Measurements from ENCODE around the gene RPS25. TPM values are rescaled to one million over a fixed set of nuclear protein-coding genes. Genes with fewer than 3 reads are reported as not detected.

RPS25 gene
- total RNA-seq, 1 experiment from 2014 or later: 1,450 TPM

DNA sequence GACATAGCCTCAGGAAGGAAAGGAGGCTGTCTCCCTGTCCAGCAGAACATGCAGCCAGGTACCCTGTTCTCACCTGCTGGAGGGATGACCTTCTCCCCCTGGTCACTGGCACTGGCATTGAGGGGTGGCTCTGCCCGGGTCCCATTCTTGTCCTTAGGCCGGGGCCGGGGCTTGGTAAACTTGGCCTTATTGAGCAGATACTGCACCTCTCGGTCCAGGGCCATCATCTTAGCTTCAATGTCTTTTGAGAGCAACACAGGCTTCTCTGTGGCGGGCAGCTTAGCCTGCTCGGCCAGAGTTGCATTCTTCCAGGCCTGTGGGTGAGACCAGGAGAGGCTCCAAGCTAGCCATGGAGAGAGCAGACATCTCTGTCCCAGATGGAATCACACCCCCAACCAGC lies 28.3 kb upstream of the RPS25 start:
- Histone ChIP-seq H3K4ac (ENCODE audit: low read depth, low read length) (no peak overlapping the region), H4K91ac (ENCODE audit: insufficient read length, low read depth, low read length) (no peak overlapping the region), H3K79me1 (ENCODE audit: insufficient read depth, low read depth, low read length, poor library complexity, severe bottlenecking) (no peaks in the 10 kb centered on the region), H3T11ph (ENCODE audit: low read length) (no peak overlapping the region), H3K4me1 (ENCODE audit: insufficient read depth, low read length) (no peaks in the 10 kb centered on the region), H4K8ac (replicated peaks; ENCODE audit: insufficient read length, low read depth, low read length) (no peak overlapping the region), H2AFZ (ENCODE audit: low read length) (no peak overlapping the region), H3K18ac (ENCODE audit: insufficient read length, low read depth, low read length) (no peak overlapping the region), H2BK20ac (ENCODE audit: low read depth, low read length, poor library complexity, severe bottlenecking) (no peak overlapping the region), H2BK15ac (ENCODE audit: low read depth, low read length) (no peak overlapping the region), H4K20me1 (ENCODE audit: control insufficient read depth, insufficient read depth, insufficient read length) (no peaks in the 10 kb centered on the region), H2BK120ac (ENCODE audit: low read depth, low read length, poor library complexity, severe bottlenecking) (no peak overlapping the region), H2BK5ac (ENCODE audit: insufficient read length, low read length) (no peak overlapping the region), H3K79me2 (ENCODE audit: insufficient read depth, low read length) (no peaks in the 10 kb centered on the region), H3K27ac (ENCODE audit: insufficient read length, low read depth, low read length) (no peak overlapping the region), H3K14ac (ENCODE audit: insufficient read depth, low read length) (no peak overlapping the region), H2BK12ac (ENCODE audit: insufficient read length, low read depth, low read length) (no peak overlapping the region), H3K56ac (ENCODE audit: insufficient read length, low read depth, low read length) (no peak overlapping the region), H3K27me3 (ENCODE audit: insufficient read depth, low read length) (no peaks in the 10 kb centered on the region), H3K23me2 (ENCODE audit: insufficient read length, low read depth, low read length, poor library complexity, severe bottlenecking) (no peaks in the 10 kb centered on the region), H4K5ac (ENCODE audit: insufficient read length, low read depth, low read length) (no peak overlapping the region), H3K23ac (ENCODE audit: insufficient read length, low read depth, low read length) (no peak overlapping the region), H2AK5ac (ENCODE audit: insufficient read length, low read length) (no peak overlapping the region), H3K9ac (ENCODE audit: extremely low read depth, insufficient read length, low read length) (no peak overlapping the region), H3K4me2 (ENCODE audit: insufficient read depth, insufficient read length, low read length) (no peak overlapping the region), H3K9me3 (ENCODE audit: control insufficient read depth, low read depth, low read length) (no peaks in the 10 kb centered on the region)
- no CpG with 5 or more reads among the region's 6 CpGs for WGBS (ENCODE audit: extremely low coverage, insufficient read length, low lambda C conversion rate)
- Mint-ChIP-seq H3K4me3 (no peak overlapping the region), H3K27ac (no peak overlapping the region; a peak in 1 of 7 replicates), H3K36me3 (ENCODE audit: insufficient read depth in 1 of 3, low read depth in 3 of 3) (peaks cover 53 to 72% (median 62%) of the 10 kb centered on the region in 3 experiments), H3K27me3 (ENCODE audit: low read depth) (no peaks in the 10 kb centered on the region), H3K9me3 (no peaks in the 10 kb centered on the region), H3K4me1 (peaks cover 2 to 13% of the 10 kb centered on the region in 2 experiments; a peak in 3 of 4 replicates)
- DNase-seq: no peak
- TF ChIP-seq, protein P1, sequence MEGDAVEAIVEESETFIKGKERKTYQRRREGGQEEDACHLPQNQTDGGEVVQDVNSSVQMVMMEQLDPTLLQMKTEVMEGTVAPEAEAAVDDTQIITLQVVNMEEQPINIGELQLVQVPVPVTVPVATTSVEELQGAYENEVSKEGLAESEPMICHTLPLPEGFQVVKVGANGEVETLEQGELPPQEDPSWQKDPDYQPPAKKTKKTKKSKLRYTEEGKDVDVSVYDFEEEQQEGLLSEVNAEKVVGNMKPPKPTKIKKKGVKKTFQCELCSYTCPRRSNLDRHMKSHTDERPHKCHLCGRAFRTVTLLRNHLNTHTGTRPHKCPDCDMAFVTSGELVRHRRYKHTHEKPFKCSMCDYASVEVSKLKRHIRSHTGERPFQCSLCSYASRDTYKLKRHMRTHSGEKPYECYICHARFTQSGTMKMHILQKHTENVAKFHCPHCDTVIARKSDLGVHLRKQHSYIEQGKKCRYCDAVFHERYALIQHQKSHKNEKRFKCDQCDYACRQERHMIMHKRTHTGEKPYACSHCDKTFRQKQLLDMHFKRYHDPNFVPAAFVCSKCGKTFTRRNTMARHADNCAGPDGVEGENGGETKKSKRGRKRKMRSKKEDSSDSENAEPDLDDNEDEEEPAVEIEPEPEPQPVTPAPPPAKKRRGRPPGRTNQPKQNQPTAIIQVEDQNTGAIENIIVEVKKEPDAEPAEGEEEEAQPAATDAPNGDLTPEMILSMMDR (conservative IDR thresholded peaks at IDR 0.05): no peak
